GM18867 (cell line): ENCODE data around the gene SPTBN1.

Experiments used
- ATAC-seq: cut with Tn5 transposase; IDR thresholded peaks from one replicate; pipeline ENCODE4 v1.9.1; 2021; ENCODE audit warnings: mild to moderate bottlenecking, moderate library complexity; ENCODE audit not compliant: unreplicated experiment

SPTBN1 gene

GRCh38 chr2:54603796-54604195, 147.7 kb downstream of the SPTBN1 start:
- ATAC-seq, result no peak

- no peak for ATAC-seq
These were observed 148.7 kb downstream of the SPTBN1 start for GRCh38 chr2:54604871-54605270.

- no peak for ATAC-seq
These were observed 149.7 kb downstream of the SPTBN1 start for GRCh38 chr2:54605836-54606235.

GRCh38 chr2:54606393-54606958, 150.3 kb downstream of the SPTBN1 start:
- ATAC-seq, result no peak

- ATAC-seq, result no peak
These were observed 152.1 kb downstream of the SPTBN1 start for GRCh38 chr2:54608224-54608623.

- ATAC-seq, result no peak
These were observed 153.1 kb downstream of the SPTBN1 start for GRCh38 chr2:54609241-54609640.

- no peak for ATAC-seq
These were observed 153.5 kb downstream of the SPTBN1 start for GRCh38 chr2:54609647-54610046.

- no peak for ATAC-seq
These were observed 154.6 kb downstream of the SPTBN1 start for GRCh38 chr2:54610700-54611099.

GRCh38 chr2:54611830-54612545, 155.9 kb downstream of the SPTBN1 start:
- ATAC-seq, result no peak

GRCh38 chr2:54613386-54613785, 157.3 kb downstream of the SPTBN1 start:
- ATAC-seq, result no peak

GRCh38 chr2:54613794-54614257, 157.7 kb downstream of the SPTBN1 start:
- no peak for ATAC-seq

- no peak for ATAC-seq
These were observed 158.7 kb downstream of the SPTBN1 start for GRCh38 chr2:54614819-54615218.

- ATAC-seq, result no peak
These were observed 159.9 kb downstream of the SPTBN1 start for GRCh38 chr2:54615832-54616534.

GRCh38 chr2:54617409-54617808, 161.3 kb downstream of the SPTBN1 start:
- no peak for ATAC-seq

GRCh38 chr2:54618646-54619565, 162.8 kb downstream of the SPTBN1 start:
- ATAC-seq, result no peak

- ATAC-seq, result no peak
These were observed 163.6 kb downstream of the SPTBN1 start for GRCh38 chr2:54619660-54620231.

GRCh38 chr2:54620948-54621347, 164.8 kb downstream of the SPTBN1 start:
- no peak for ATAC-seq

GRCh38 chr2:54624591-54625071, 168.5 kb downstream of the SPTBN1 start:
- ATAC-seq, result no peak

- ATAC-seq, result no peak
These were observed 170.0 kb downstream of the SPTBN1 start for GRCh38 chr2:54626131-54626530.

- ATAC-seq, result no peak
These were observed 170.8 kb downstream of the SPTBN1 start for GRCh38 chr2:54626884-54627283.
